Activated CD8-positive, alpha-beta memory T cell treated with anti-CD3 and anti-CD28 coated beads for 48 hours (primary cell): ENCODE measurements around the gene UBE2R2.
"Not testable (repeated sequence)": the region's sequence is repeated elsewhere in the genome, so short reads cannot be mapped to it uniquely, and the experiment has no call there.

Experiments used
- DNase-seq, 3 experiments: peaks; one replicate each; pipeline ENCODE4 v3.0.0-alpha.2; 2020; ENCODE audit warnings: low read depth in 2 of 3, low spot score in 2 of 3

UBE2R2 gene

DNA sequence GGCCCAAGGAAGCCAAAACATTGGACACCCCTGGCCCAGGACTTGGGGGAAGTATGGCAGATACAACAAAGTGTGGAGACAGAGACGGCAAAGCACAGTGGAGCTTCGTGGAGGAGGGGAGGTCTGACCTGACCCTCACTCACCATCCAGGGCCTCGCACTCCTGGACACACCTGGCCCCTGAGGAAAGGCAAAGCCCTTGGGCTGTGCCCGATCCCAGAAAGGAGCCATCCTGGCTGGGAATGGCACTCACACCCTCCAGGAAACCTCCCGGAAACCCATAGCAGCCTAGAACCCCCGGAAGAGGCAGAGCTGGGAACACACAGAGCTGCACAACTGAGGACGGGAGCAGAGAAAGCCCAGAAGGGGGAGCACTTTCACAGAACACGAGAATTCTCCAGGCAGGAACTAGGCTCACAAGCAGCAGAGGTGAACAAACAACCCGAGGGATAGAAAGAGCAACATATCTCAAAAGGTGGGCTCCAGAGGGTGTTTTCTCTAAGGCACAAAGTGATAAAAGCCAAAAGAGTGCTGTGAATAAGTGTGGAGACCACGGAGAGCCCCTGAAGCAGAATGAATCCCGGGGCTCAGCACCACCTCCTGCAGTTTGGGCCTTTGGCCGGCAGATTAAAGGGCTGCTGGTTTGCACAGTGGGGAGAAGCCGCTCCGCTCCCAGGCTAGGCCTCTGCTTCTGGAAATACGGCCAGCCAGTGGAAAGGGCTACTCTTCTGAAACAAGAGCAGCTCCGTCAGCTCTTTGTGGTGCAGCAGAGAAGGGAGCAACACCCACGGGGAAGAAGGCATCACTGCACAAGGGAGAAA, 108.2 kb downstream of the UBE2R2 start:
- no peak for DNase-seq

DNA sequence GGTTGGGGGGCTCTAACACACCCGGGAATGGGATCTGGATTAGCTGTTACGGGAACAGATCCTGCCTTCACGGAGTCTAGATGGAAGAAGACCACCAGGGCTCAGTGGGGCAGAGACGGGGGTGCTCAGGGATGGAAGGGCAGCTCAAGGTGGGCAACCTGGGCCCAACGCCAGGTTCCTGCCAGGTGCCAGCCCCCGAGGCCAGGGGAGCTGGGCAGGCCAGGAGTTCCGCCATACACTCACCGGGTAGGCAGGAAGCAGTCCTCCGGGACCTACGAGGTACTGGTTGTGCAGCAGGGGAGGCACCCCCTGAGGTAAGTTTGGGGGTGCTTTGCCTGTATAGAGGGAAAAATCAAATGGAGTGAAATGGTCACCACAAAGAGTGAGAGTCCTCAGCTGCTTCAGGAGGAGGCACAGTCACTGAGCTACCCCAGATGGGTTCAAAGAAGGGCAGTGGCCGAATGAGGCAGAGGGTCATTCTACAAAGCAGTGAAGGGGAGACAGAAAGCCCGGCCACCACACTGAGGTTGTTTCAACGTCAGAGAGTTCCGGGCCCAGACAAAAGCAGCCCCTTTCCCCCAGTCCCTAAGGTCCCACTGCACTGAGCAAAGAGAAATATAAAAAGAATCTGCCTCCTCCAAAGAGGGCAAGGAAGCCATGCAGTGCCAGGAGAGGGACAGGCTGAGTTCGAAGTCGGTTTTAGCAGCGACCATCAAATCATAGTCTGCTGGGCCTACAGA, 110.0 kb downstream of the UBE2R2 start:
- no peak for DNase-seq

GRCh38 chr9:33927694-33928093, 110.7 kb downstream of the UBE2R2 start:
- DNase-seq = no peak

DNA sequence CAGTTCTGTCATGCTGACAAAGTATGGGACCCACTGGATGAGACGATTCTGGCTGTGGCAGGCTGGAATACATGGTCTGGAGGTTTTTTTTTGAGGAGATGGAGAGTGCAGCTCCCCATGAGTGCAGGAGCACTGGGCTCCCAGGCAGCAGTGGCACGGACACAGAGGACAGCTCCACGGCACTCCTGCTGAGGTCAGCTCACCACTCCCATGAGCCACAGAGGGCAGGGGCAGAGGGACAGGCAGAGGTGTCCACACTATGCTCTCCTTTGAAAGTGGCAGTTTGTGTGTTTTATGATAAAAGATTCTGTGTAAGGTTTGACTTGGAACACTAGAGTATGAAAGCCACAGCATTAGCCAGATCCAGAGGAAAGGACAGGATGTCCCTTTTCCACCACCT, 114.4 kb downstream of the UBE2R2 start:
- no peak for DNase-seq

- DNase-seq = no peak
These were observed 115.3 kb downstream of the UBE2R2 start for GRCh38 chr9:33932078-33932807.

DNA sequence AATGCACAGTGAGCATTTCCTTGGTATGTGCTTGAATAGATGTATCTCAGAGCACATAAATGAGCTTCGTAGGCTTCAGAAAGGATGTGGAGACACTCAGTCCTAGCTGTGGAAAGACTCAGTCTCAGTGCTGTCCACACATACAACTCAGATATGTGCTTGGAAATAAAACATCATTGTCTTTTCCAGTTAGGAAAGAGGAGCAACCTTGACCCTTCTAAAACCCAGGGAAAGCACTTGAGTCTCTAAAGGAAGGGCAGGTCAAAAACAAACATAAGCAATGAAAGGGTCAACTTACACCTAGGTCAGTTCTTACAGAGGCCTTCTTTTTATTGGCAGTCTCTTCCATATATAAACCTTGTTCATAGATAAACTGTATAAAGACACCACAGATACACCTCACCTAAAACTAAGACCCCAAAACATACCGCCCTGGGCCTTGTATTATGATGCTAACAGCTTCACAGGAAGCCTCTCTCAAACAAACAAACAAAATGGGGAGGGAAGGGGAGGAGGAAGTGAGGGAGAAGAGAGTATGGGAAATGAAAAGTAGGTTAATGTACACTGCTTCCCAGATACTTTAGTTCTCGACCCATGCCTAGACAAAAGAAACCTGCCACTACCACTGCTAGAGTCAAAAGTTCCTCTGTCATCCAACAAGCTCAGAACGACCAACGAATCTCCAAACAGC, 117.4 kb downstream of the UBE2R2 start:
- DNase-seq = no peak

- DNase-seq = no peak
These were observed 123.2 kb downstream of the UBE2R2 start for GRCh38 chr9:33939924-33940874.

DNA sequence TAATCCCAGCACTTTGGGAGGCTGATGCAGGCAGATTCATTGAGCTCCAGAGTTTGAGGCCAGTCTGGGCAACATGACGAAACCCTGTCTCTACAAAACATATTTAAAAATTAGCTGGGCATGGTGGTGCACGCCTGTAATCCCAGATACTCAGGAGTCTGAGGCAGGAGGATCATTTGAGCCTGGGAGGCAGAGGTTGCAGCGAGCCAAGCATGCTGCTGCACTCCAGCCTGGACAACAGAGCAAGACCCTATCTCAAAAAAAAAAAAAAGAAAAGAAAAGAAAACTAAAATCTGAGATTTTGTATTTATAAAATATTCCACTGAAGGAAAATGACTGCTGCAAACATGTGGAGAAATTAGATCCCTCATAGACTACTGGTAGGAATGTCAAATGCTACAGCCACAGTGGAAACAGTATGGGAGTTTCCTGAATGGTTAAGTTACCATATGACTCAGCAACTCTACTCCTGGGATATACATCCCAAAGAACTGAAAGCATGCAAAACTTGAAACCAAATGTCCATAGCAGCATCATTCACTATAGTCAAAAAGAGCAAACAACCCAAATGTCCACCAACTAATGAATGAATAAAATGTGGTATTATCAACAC, 125.6 kb downstream of the UBE2R2 start:
- no peak for DNase-seq

- DNase-seq = no peak
These were observed 126.4 kb downstream of the UBE2R2 start for GRCh38 chr9:33943389-33943788.

DNA sequence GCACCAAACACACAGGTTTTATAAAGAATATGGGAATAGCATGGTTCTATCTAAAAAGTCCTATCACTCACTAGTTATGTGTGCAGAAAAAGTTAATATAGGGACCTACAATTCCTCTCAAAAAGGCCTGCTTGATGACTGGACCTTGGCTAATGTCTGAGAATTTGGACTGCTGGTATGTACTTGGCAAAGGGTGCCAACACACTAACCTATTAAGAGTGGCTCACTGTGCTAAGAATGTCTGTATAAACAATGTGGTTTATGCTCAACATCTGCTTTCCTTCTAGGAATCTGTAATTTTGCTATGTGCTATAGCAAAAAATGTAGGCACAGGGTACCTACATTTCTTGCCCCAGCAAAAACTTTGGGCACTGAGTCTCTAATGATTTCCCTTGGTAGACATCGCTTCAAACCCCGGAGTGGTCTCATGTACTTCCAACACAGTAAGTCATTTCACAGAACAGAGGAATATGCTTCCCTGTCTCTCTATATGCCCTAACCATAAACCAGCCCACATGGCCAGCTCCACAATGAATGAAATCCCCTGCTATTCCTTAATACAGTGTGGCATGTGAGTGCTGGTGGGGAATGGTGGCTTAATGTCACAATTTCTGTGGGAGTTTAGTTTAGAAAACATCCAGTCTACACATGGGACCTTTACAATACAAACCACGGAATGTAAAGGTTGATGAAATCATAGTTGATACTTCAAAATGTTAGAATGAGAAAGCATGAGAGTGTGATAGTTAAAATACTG, 130.0 kb downstream of the UBE2R2 start:
- DNase-seq = no peak

DNA sequence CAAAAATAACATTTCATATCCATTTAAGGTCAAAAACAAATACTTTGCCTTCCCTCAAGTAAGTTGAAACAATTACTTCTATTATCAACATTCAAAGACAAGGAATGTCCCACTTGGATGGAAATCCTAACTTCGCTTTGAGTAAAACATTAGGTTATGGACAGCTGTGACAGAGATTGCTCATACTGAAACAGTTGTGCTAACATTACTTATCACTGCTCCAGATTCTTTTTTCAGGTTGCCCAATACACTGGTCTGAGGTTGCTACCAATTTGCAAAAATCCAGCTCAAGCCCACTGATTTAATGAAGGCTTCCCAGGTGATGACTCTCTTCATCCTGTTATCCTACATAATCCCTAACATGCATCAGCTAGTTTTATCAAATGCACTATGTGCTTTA, 133.4 kb downstream of the UBE2R2 start:
- DNase-seq = no peak

- DNase-seq = no peak
These were observed 135.1 kb downstream of the UBE2R2 start for GRCh38 chr9:33952066-33952465.

- DNase-seq = no peak
These were observed 139.6 kb downstream of the UBE2R2 start for GRCh38 chr9:33956544-33956943.

DNA sequence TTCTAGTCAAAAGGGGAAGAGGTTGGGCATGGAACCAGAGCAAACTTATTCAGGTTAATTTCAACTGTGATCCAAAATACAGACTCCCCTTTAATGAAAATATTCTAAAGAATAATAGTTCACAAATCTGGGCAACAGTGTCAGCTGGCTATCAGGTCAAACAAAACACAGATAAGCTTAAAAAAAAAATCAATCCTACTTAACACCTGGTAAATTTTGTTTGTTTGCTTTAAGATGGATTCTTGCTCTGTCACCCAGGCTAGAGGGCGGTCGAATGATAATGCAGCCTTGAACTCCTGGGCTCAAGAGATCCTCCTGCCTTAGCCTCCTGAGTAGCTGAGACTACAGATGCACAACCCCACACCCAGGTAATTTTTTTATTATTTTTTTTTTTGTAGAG, 142.8 kb downstream of the UBE2R2 start:
- DNase-seq = no peak

DNA sequence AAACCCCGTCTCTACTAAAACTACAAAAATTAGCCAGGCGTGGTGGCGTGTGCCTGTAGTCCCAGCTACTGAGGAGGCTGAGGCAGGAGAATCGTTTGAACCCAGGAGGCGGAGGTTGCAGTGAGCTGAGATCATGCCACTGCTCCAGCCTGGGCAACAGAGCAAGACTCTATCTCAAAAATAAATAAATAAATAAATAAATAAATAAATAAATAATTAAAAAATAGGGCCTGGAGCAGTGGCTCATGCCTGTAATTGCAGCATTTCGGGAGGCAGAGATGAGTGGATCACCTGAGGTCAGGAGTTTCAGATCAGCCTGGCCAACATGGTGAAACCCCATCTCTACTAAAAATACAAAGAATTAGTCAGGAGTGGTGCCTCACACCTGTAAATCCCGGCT, 145.5 kb downstream of the UBE2R2 start:
- DNase-seq = not testable (repeated sequence)

DNA sequence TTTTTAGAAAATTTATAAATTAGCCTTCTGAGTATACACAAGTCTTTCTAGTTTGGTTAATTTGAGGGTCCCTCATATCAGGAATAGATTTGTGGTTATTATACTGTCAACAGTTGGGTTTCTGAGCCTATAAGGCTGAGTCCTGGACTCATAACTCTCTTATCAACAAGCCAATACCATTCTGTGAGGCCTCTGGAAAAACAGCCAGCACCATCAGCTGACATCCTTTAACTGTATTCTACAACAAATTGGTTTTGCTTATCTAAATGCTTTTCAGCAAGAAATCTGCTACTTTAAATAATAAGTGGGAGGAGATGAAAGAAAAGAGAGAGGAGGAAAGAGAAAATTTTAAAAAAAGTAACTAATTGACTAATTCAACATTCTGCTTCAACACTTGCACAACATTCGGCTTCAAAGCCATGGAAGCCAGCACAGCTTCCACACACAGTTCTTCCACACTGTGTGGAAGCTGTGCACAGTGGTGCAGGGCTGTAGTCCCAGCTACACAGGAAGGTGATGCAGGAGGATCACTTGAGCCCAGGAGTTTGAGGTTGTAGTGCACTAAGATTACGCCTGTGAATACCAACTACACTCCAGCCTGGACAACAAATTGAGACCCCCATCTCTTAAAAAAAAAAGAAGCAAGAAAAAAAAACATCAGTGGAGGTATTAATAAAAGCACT, 147.3 kb downstream of the UBE2R2 start:
- no peak for DNase-seq
